GM04504 (cell line): ENCODE measurements around the gene DUSP14.

Experiments
- DNase-seq: peaks from one replicate; pipeline ENCODE4 v3.0.0-alpha.2; 2012; ENCODE audit warnings: low read depth

Gene DUSP14

GRCh38 chr17:37562016-37562745 lies 72.5 kb downstream of the DUSP14 start:
- DNase-seq: no peak
